Measurements from ENCODE around the gene DHX35.

The DHX35 gene

GRCh38 chr20:39052676-39053075 lies 90.5 kb downstream of the DHX35 start:
- no peak for DNase-seq (ENCODE audit: low spot score)

GRCh38 chr20:39057143-39057542 lies 95.0 kb downstream of the DHX35 start:
- no peak for DNase-seq (ENCODE audit: low spot score)
- no peak for TF ChIP-seq CTCF (IDR thresholded peaks at IDR 0.05; ENCODE audit: extremely low read depth, missing control alignments)

More at GRCh38 chr20:39052676-39053075, 90.5 kb downstream of the DHX35 start:
- no peak for TF ChIP-seq CTCF (IDR thresholded peaks at IDR 0.05; ENCODE audit: extremely low read depth, missing control alignments)

- no peak for DNase-seq (ENCODE audit: low spot score)
- TF ChIP-seq CTCF (IDR thresholded peaks at IDR 0.05; ENCODE audit: extremely low read depth, missing control alignments): no peak
Observed at GRCh38 chr20:39057911-39058310, 95.8 kb downstream of the DHX35 start.

- no peak for DNase-seq (ENCODE audit: low spot score)
- no peak for TF ChIP-seq CTCF (IDR thresholded peaks at IDR 0.05; ENCODE audit: extremely low read depth, missing control alignments)
Observed at GRCh38 chr20:39059036-39059435, 96.9 kb downstream of the DHX35 start.

GRCh38 chr20:39066471-39067242 lies 104.5 kb downstream of the DHX35 start:
- DNase-seq (ENCODE audit: low spot score): no peak
- no peak for TF ChIP-seq CTCF (IDR thresholded peaks at IDR 0.05; ENCODE audit: extremely low read depth, missing control alignments)

- TF ChIP-seq CTCF (IDR thresholded peaks at IDR 0.05; ENCODE audit: extremely low read depth, missing control alignments): no peak
- no peak for DNase-seq (ENCODE audit: low spot score)
Observed at GRCh38 chr20:39067526-39068216, 105.5 kb downstream of the DHX35 start.

- no peak for TF ChIP-seq CTCF (IDR thresholded peaks at IDR 0.05; ENCODE audit: extremely low read depth, missing control alignments)
- no peak for DNase-seq (ENCODE audit: low spot score)
Observed at GRCh38 chr20:39069976-39070375, 107.8 kb downstream of the DHX35 start.

Data from GM20000 (cell line).